ENCODE results near the gene CELF4. TPM values are rescaled to one million over a fixed set of nuclear protein-coding genes. Genes with fewer than 3 reads are reported as not detected.

Gene CELF4
- total and polyA plus RNA-seq, 12 donors = 0.42 to 16.9 (median 3.9) TPM; not detected in 1

- intact Hi-C loops (cut with DNase I) = no loop called here
- Histone ChIP-seq H3K4me3 (no peak overlapping the region), H3K27ac (peak overlapping the region in 2 of 5 donors; percentile 72 to 80), H3K27me3 (no peaks in the 10 kb centered on the region), H3K9me3 (replicated peaks in 1 of 3) (no peaks in the 10 kb centered on the region), H3K4me1 (replicated peaks in 1 of 2) (peaks cover 0 to 12% of the 10 kb centered on the region in 2 donors), H3K36me3 (replicated peaks in 1 of 2) (no peaks in the 10 kb centered on the region)
- TF ChIP-seq POLR2A (IDR thresholded peaks at IDR 0.05) = no peak
- TF ChIP-seq, protein P1, sequence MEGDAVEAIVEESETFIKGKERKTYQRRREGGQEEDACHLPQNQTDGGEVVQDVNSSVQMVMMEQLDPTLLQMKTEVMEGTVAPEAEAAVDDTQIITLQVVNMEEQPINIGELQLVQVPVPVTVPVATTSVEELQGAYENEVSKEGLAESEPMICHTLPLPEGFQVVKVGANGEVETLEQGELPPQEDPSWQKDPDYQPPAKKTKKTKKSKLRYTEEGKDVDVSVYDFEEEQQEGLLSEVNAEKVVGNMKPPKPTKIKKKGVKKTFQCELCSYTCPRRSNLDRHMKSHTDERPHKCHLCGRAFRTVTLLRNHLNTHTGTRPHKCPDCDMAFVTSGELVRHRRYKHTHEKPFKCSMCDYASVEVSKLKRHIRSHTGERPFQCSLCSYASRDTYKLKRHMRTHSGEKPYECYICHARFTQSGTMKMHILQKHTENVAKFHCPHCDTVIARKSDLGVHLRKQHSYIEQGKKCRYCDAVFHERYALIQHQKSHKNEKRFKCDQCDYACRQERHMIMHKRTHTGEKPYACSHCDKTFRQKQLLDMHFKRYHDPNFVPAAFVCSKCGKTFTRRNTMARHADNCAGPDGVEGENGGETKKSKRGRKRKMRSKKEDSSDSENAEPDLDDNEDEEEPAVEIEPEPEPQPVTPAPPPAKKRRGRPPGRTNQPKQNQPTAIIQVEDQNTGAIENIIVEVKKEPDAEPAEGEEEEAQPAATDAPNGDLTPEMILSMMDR (IDR thresholded peaks at IDR 0.05) = no peak
- WGBS, 4 donors = 81 to 100% (median 88%) methylated on average over 2 to 6 of the region's 6 CpGs
- peak in 1 of 7 donors; percentile 74 for DNase-seq
Measured at GRCh38 chr18:37452015-37452414, 113.6 kb downstream of the CELF4 start.

- Histone ChIP-seq H3K4me3 (no peak overlapping the region), H3K27ac (peak overlapping the region in 1 of 5 donors; percentile 72), H3K9me3 (replicated peaks in 1 of 3) (no peaks in the 10 kb centered on the region), H3K36me3 (replicated peaks in 1 of 2) (no peaks in the 10 kb centered on the region), H3K4me1 (replicated peaks in 1 of 2) (peaks cover 0 to 12% of the 10 kb centered on the region in 2 donors), H3K27me3 (no peaks in the 10 kb centered on the region)
- no peak for DNase-seq
- TF ChIP-seq POLR2A (IDR thresholded peaks at IDR 0.05) = no peak
- TF ChIP-seq, protein P1 (IDR thresholded peaks at IDR 0.05) = no peak
- WGBS, 4 donors = 90 to 92% (median 92%) methylated on average over 5 to 14 of the region's 14 CpGs
- intact Hi-C loops (cut with DNase I) = no loop called here
Measured at GRCh38 chr18:37451239-37451825, 114.3 kb downstream of the CELF4 start.

GRCh38 chr18:37450434-37451132 is 115.0 kb downstream of the CELF4 start:
- no peak for TF ChIP-seq POLR2A (IDR thresholded peaks at IDR 0.05)
- TF ChIP-seq, protein P1 (IDR thresholded peaks at IDR 0.05) = no peak
- Histone ChIP-seq H3K9me3 (replicated peaks in 1 of 3) (no peaks in the 10 kb centered on the region), H3K4me3 (no peak overlapping the region), H3K36me3 (replicated peaks in 1 of 2) (no peaks in the 10 kb centered on the region), H3K27me3 (no peaks in the 10 kb centered on the region), H3K4me1 (replicated peaks in 1 of 2) (peaks cover 0 to 12% of the 10 kb centered on the region in 2 donors), H3K27ac (peak overlapping the region in 2 of 5 donors; percentile 16 to 56)
- intact Hi-C loops (cut with DNase I) = no loop called here
- 56 to 74% (median 57%) methylated on average over 9 to 12 of the region's 12 CpGs for WGBS, 4 donors
- peak in 6 of 7 donors; percentile 8 to 84 (median 28) for DNase-seq

DNA sequence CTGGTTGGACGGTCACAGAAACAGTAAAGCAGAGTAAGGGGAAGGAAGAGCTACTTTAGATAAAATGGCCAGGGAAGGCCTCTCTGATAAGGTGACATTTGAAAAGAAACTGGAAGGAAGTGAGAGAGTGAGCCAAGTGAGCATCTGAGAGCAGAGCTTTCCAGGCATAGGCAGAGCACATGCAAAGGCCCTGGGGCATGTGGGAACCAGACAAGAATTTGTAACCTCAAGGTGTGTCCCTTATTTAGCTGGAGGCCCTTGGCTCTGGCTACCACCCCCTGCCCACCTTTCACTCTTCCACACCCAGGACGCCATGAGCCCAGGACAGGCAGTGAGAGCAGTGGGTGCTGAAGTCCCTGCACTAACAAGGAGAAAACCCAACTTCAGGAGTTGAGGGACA is 116.0 kb downstream of the CELF4 start:
- no peaks in the 10 kb centered on the region for H3K36me3 ChIP-seq (replicated peaks in 1 of 2)
- H3K27me3 ChIP-seq = no peaks in the 10 kb centered on the region
- WGBS, 4 donors = 61 to 91% (median 82%) methylated on average over 2 of the region's 2 CpGs
- peak overlapping the region in 2 of 5 donors; percentile 52 to 56 for H3K27ac ChIP-seq
- peaks cover 0 to 12% of the 10 kb centered on the region in 2 donors for H3K4me1 ChIP-seq (replicated peaks in 1 of 2)
- H3K9me3 ChIP-seq (replicated peaks in 1 of 3) = no peaks in the 10 kb centered on the region
- TF ChIP-seq, protein P1 (IDR thresholded peaks at IDR 0.05) = no peak
- TF ChIP-seq POLR2A (IDR thresholded peaks at IDR 0.05) = no peak
- H3K4me3 ChIP-seq = no peak overlapping the region
- intact Hi-C loops (cut with DNase I) = loop anchor here (5.0 kb wide), 2 partner anchors 88 to 93 kb away; no protein-coding TSS in a partner anchor
- DNase-seq = no peak
